ENCODE results near the gene ABCC4.

Gene ABCC4

DNA sequence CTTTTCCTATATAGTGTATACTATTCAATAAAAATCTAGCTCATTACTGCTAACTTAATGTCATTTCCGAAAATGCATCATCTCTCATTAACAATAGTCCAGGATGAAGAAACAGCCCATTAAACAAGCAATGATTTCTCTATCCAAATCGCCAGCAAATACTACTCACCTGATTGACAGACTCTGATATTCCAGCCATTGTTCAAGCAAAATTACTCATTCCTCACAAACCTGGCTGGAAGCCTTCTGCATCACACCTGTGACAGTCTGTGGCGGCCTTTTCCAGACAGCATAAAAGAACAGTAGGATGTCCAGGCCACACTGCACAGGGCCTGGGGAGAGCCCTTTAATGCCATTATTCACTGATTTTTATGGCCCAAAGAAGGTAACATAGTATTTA lies 115.9 kb downstream of the ABCC4 start:
- TF ChIP-seq, protein P1, sequence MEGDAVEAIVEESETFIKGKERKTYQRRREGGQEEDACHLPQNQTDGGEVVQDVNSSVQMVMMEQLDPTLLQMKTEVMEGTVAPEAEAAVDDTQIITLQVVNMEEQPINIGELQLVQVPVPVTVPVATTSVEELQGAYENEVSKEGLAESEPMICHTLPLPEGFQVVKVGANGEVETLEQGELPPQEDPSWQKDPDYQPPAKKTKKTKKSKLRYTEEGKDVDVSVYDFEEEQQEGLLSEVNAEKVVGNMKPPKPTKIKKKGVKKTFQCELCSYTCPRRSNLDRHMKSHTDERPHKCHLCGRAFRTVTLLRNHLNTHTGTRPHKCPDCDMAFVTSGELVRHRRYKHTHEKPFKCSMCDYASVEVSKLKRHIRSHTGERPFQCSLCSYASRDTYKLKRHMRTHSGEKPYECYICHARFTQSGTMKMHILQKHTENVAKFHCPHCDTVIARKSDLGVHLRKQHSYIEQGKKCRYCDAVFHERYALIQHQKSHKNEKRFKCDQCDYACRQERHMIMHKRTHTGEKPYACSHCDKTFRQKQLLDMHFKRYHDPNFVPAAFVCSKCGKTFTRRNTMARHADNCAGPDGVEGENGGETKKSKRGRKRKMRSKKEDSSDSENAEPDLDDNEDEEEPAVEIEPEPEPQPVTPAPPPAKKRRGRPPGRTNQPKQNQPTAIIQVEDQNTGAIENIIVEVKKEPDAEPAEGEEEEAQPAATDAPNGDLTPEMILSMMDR (conservative IDR thresholded peaks at IDR 0.05; ENCODE audit: low read depth, low read length), result no peak
- DNase-seq (ENCODE audit: low read depth), result no peak
- H3K4me3 ChIP-seq (ENCODE audit: low read length), result no peak overlapping the region

DNA sequence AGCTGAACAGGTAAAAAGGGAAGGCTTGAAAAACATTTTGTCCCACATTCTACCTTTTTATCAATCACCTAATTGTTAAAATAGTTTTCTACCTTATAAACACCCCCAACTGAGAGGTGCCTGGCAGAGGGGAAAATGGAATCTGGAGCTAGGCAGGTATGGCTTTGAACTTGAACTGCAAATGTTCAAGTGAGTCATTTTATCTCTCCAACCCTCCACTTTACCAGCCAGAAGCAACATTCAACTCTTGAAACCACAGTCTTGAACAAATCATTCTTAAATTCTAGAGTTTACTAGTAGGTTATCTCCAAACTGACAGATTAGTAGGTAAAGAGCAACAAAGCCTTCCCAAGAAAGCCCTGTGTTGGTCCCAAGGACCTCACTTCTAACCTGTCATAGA lies 116.9 kb downstream of the ABCC4 start:
- TF ChIP-seq, protein P1 (conservative IDR thresholded peaks at IDR 0.05; ENCODE audit: low read depth, low read length), result no peak
- no peak overlapping the region for H3K4me3 ChIP-seq (ENCODE audit: low read length)

DNA sequence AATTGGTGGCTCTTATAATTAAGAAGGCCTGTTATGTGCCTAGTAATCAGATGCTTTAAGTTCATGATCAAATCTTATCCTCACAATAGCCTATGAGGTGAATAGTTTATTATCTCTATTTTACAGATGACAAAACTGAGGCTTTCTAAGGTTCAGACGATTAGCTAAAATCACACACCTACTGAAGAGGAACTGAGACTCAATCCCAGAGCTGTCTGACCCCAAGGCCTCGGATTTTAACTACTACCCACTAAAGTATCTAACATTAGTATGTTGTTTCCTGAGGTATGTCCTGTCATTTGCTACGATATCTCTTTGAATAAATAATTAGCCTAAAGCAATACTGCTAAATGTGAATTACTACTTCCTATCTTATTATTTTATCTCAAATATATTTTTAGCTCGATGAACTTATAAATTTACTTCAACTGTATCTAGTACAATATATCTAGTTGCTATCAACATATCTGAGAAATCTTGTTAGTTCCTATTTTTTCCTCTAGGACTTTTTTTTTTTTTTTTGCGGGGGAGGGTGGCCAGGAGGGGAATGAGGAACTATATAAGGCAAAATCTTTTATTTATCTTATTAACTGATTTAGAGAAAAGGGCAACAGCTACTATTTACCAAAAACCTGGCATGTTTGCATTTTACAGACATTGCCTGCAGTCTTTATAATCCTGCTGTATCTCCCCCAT lies 118.5 kb downstream of the ABCC4 start:
- no peak for DNase-seq (ENCODE audit: low read depth)
- TF ChIP-seq, protein P1 (conservative IDR thresholded peaks at IDR 0.05; ENCODE audit: low read depth, low read length), result no peak
- no peak overlapping the region for H3K4me3 ChIP-seq (ENCODE audit: low read length)

More for the DNA sequence above, 116.9 kb downstream of the ABCC4 start:
- DNase-seq (ENCODE audit: low read depth), result no peak

DNA sequence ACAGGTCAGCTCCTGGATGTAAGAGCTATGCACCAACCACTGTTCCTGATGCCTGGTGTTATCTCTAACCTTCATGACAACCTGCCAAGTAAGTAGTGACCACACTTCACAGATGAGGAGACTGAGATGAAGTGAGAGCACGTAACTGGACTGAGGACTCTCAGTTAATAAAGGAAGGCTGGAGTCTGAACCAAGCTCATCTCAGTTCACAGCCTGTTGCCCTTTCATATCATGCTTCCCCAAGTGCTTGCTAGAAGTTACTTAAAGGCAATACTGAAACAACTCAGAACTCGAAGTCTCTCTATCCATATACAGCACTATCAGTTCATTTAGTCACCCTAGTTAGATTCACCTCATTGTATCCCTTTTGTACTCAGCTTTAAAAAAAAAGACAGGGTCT lies 119.7 kb downstream of the ABCC4 start:
- no peak overlapping the region for H3K4me3 ChIP-seq (ENCODE audit: low read length)
- no peak for DNase-seq (ENCODE audit: low read depth)
- TF ChIP-seq, protein P1 (conservative IDR thresholded peaks at IDR 0.05; ENCODE audit: low read depth, low read length), result no peak

DNA sequence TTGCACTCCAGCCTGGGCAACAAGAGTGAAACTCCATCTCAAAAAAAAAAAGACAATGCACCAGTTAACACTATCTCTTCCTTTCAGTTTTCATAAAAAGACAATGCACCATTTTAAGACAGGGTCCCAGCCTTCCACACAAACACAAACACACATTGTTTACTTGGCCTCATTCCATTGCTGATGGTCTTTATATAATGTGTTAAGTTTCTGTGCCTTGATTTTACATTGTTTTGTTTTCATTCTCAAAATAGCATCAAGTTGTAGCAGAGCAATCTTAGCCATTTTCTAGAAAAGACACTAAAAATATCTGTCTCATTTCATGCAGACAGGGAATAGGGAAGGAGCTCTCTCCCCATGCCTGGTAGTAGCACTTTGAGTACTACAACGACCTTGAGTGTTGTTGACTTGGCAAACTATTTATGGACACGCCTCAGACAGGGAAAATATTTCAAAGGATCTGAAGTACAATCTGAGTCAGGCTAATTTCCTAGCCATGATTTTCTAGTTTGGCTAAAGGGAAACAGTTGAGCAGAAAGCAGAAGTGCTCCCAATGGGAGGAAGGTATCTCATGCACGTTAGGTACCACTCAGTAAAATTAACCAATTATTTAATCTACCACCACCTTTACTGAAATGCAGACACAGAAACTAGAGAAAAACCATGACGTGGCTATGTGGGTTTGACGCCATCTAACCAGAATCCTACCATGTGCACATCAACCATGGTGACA lies 120.6 kb downstream of the ABCC4 start:
- DNase-seq (ENCODE audit: low read depth), result no peak
- TF ChIP-seq, protein P1 (conservative IDR thresholded peaks at IDR 0.05; ENCODE audit: low read depth, low read length), result no peak
- H3K4me3 ChIP-seq (ENCODE audit: low read length), result no peak overlapping the region

DNA sequence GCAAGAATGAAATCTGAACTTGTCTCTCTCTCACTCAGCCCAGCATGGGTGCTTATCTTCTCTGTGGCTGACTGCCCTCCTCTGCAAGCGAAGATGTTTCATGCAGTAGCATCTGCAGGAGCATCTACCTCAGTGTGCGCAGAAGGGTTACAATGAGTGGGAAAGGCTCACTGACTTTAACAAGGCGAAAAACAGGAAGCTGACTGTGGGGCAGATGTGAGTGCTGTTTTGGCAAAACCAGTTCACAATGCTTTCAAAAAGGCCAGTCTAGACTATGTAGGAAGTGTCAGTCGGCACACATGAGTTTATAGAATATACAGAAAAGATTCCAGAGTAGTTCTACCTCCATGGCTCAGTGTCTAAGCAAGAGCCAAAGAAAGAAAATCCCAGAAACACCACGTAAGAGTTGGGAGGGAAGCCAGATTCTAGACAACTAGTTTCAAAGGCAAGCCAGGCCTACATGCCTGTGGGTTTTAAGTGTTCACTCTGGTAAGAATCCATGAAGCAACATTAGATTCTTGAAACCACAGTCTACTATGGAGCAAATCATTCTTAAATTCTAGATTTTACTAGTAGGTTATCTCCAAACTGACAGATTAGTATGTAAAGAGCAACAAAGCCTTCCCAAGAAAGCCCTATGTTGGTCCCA lies 124.5 kb downstream of the ABCC4 start:
- no peak overlapping the region for H3K4me3 ChIP-seq (ENCODE audit: low read length)
- no peak for DNase-seq (ENCODE audit: low read depth)
- TF ChIP-seq, protein P1 (conservative IDR thresholded peaks at IDR 0.05; ENCODE audit: low read depth, low read length), result no peak

All from retinal pigment epithelial cell (primary cell).